NT2/D1 (cell line): Measurements from ENCODE around the gene GTPBP3.

Source experiments
- YY1 ChIP-seq: IDR thresholded peaks from 2 replicates; pipeline ENCODE4 v1.6.1; 2011; ENCODE audit not compliant: insufficient read length, insufficient read depth
- ZNF274 ChIP-seq: IDR thresholded peaks from 2 replicates; pipeline ENCODE4 v1.6.1; 2011; ENCODE audit warnings: mild to moderate bottlenecking, low read depth, low read length

DNA sequence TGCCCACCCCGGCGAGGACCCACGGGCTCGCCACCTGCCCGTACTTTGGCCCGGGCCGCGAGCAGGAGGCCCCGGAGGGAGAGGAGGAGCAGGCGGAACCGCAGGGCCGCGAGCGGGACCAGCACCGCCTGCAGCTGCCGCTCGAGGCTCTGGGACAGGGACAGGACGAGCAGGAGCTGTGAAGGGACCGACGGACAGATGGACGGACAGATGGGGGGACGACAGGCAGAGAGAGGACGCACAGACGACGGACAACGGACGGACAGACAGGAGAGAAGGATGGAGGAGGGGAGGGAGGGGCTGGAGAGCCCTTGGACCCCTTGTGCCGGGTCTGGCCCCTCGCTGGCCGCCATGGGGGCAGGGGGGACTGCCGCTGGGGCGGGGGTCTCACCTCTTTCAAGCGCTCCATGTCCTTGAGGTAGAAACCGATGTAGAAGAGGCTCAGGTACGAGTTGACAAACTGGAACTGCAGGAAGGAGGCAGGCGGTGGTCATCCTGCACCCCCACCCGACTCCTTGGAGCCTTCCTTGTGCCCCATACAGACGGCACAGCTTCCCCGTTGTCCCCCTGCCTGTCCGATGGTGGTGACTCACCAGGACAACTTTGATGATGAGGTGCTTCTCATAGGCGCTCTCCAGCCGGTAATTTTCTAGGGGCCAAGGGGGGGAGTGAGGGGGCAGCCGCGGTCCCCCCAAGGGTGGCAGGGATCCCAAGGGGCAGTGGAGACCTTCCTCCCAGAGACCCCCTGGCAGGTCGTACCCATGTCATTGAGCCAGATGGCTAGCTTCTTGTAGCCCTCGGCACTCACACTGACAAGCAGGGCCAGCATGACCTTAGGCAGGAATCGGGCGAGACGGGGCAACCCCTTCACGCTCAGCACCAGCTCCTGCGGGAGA is 7.7 kb upstream of the GTPBP3 start:
- TF ChIP-seq ZNF274, result no peak
- TF ChIP-seq YY1, result no peak
